Peyer's patch (tissue), 4 donors: ENCODE results near the gene IGF2R. TPM values are rescaled to one million over a fixed set of nuclear protein-coding genes. Genes with fewer than 3 reads are reported as not detected.
A peak's percentile ranks its signal among the peaks of the same experiment; 100 is the strongest.
"Not testable (repeated sequence)": the region's sequence is repeated elsewhere in the genome, so short reads cannot be mapped to it uniquely, and the experiment has no call there.

Source experiments
- DNase-seq, 3 donors: peaks; one replicate each; pipeline ENCODE4 v3.0.0-alpha.2; 2017 to 2019
- H3K27ac ChIP-seq, 4 donors: fragments of 200-600 bp; sonication (generic); one replicate each; pipeline ENCODE4 v1.5.1; 2016 to 2019
- H3K27me3 ChIP-seq, 2 donors: fragments of 200-600 bp; sonication (generic); one replicate each; pipeline ENCODE4 v1.5.1; 2019
- H3K36me3 ChIP-seq, 3 donors: fragments of 200-600 bp; sonication (generic); one replicate each; pipeline ENCODE4 v1.5.1; 2016 to 2019
- H3K4me1 ChIP-seq, 4 donors: fragments of 200-600 bp; sonication (generic); one replicate each; pipeline ENCODE4 v1.5.1; 2016 to 2019
- H3K4me3 ChIP-seq, 4 donors: fragments of 200-600 bp; sonication (generic); 1 replicate in 3 of 4; 2 replicates in 1 of 4; pipeline ENCODE4 v1.5.1; 2016 to 2019; ENCODE audit warnings: mild to moderate bottlenecking in 1 of 4
- H3K9me3 ChIP-seq, 4 donors: fragments of 200-600 bp; sonication (generic); one replicate each; pipeline ENCODE4 v1.5.1; 2016 to 2019; ENCODE audit warnings: mild to moderate bottlenecking in 1 of 4
- CTCF ChIP-seq, 6 experiments: fragments of 450-650 bp in 4 of 6; fragments of 200-600 bp in 2 of 6; sonication (generic) in 1 of 6; IDR thresholded peaks; one replicate each; pipeline ENCODE4 v1.5.1; 2017 to 2019; ENCODE audit warnings: antibody characterized with exemption in 6 of 6, mild to moderate bottlenecking in 3 of 6, moderate library complexity in 1 of 6
- POLR2A ChIP-seq, 2 donors: fragments of 450-650 bp; IDR thresholded peaks; one replicate each; pipeline ENCODE4 v1.5.1; 2017; ENCODE audit warnings: antibody characterized with exemption in 2 of 2, mild to moderate bottlenecking in 2 of 2, moderate library complexity in 2 of 2
- total RNA-seq, 4 donors: library from RNA; depleted of rRNA; stranded (reverse); fragments of >200 nt; gene quantifications; one replicate each; pipeline ENCODE4 v1.1.0, GENCODE V29; 2016

Gene IGF2R
- total RNA-seq, 4 donors from 2014 or later: 48.7 to 86.5 (median 82.3) TPM

- no peak for DNase-seq
- peaks cover 0 to 6% (median 2%) of the 10 kb centered on the region in 4 donors for H3K4me1 ChIP-seq
- TF ChIP-seq POLR2A (IDR thresholded peaks at IDR 0.05) (no peak), CTCF (IDR thresholded peaks at IDR 0.05) (no peak)
Observed at GRCh38 chr6:160135907-160136655, 167.2 kb downstream of the IGF2R start.

GRCh38 chr6:160137130-160137988, 168.5 kb downstream of the IGF2R start:
- H3K27me3 ChIP-seq: no peaks in the 10 kb centered on the region
- no peak overlapping the region for H3K4me3 ChIP-seq
- H3K36me3 ChIP-seq: no peaks in the 10 kb centered on the region
- H3K9me3 ChIP-seq: no peaks in the 10 kb centered on the region
- no peak for TF ChIP-seq CTCF (IDR thresholded peaks at IDR 0.05)
- TF ChIP-seq POLR2A (IDR thresholded peaks at IDR 0.05): no peak
- no peak overlapping the region for H3K27ac ChIP-seq
- no peak for DNase-seq
- peaks cover 0 to 6% (median 2%) of the 10 kb centered on the region in 4 donors for H3K4me1 ChIP-seq

More at GRCh38 chr6:160135907-160136655, 167.2 kb downstream of the IGF2R start:
- Histone ChIP-seq H3K27ac (no peak overlapping the region), H3K4me3 (no peak overlapping the region), H3K27me3 (no peaks in the 10 kb centered on the region), H3K36me3 (no peaks in the 10 kb centered on the region), H3K9me3 (no peaks in the 10 kb centered on the region)

GRCh38 chr6:160137989-160138835, 169.3 kb downstream of the IGF2R start:
- DNase-seq: peak; percentile 30 to 83 (median 74)
- no peaks in the 10 kb centered on the region for H3K9me3 ChIP-seq

GRCh38 chr6:160138839-160139419, 170.0 kb downstream of the IGF2R start:
- H3K9me3 ChIP-seq: no peaks in the 10 kb centered on the region
- no peak overlapping the region for H3K4me3 ChIP-seq
- no peak overlapping the region for H3K27ac ChIP-seq
- no peaks in the 10 kb centered on the region for H3K36me3 ChIP-seq
- DNase-seq: no peak
- no peaks in the 10 kb centered on the region for H3K27me3 ChIP-seq
- H3K4me1 ChIP-seq: peaks cover 0 to 6% (median 2%) of the 10 kb centered on the region in 4 donors
- TF ChIP-seq POLR2A (IDR thresholded peaks at IDR 0.05): no peak
- TF ChIP-seq CTCF (IDR thresholded peaks at IDR 0.05): no peak

More at GRCh38 chr6:160137989-160138835, 169.3 kb downstream of the IGF2R start:
- Histone ChIP-seq H3K4me3 (no peak overlapping the region), H3K27ac (no peak overlapping the region), H3K4me1 (peaks cover 0 to 6% (median 2%) of the 10 kb centered on the region in 4 donors), H3K27me3 (no peaks in the 10 kb centered on the region), H3K36me3 (no peaks in the 10 kb centered on the region)
- no peak for TF ChIP-seq POLR2A (IDR thresholded peaks at IDR 0.05)
- TF ChIP-seq CTCF (IDR thresholded peaks at IDR 0.05): peak; percentile 40 to 94 (median 76)

- TF ChIP-seq CTCF (IDR thresholded peaks at IDR 0.05) (no peak), POLR2A (IDR thresholded peaks at IDR 0.05) (no peak)
- H3K27ac ChIP-seq: no peak overlapping the region
- peaks cover 0 to 5% (median 2%) of the 10 kb centered on the region in 4 donors for H3K4me1 ChIP-seq
- H3K9me3 ChIP-seq: no peaks in the 10 kb centered on the region
- H3K27me3 ChIP-seq: no peaks in the 10 kb centered on the region
- no peak overlapping the region for H3K4me3 ChIP-seq
- no peak for DNase-seq
- no peaks in the 10 kb centered on the region for H3K36me3 ChIP-seq
Observed at GRCh38 chr6:160139420-160139851, 170.6 kb downstream of the IGF2R start.

- not testable (repeated sequence) for H3K27me3 ChIP-seq, H3K36me3 ChIP-seq, H3K4me1 ChIP-seq, DNase-seq, H3K9me3 ChIP-seq, H3K27ac ChIP-seq, H3K4me3 ChIP-seq
Observed at GRCh38 chr6:160140493-160140892, 171.6 kb downstream of the IGF2R start.
